Adipose tissue (tissue), 3 donors: ENCODE data around the gene ANAPC7. TPM values are rescaled to one million over a fixed set of nuclear protein-coding genes. Genes with fewer than 3 reads are reported as not detected.

Experiments used
- H3K27ac ChIP-seq: one replicate; pipeline ENCODE4 v1.5.1; 2013; ENCODE audit warnings: low read depth, low read length
- whole genome bisulfite sequencing, 3 donors: extraction: QIAGEN DNeasy Blood & Tissue Kit; methylation state at CpG; one replicate each; pipeline ENCODE4 v1.1.7; 2013; 5-methylcytosine and 5-hydroxymethylcytosine counted together
- polyA plus RNA-seq, 3 donors: library from polyadenylated mRNA; stranded (reverse); fragments of 200-250 nt; gene quantifications; one replicate each; pipeline ENCODE4 v1.2.3, GENCODE V29; 2013
- donor health status: healthy with polysubstance abuse.
- donor health status: Bipolar disorder and iron deficiency.
- donor health status: healthy.

Gene ANAPC7
- polyA plus RNA-seq, 3 donors: 12.9 to 23.0 (median 20.4) TPM

- WGBS, 3 donors: 88 to 91% (median 90%) methylated on average over 11 of the region's 11 CpGs
- H3K27ac ChIP-seq: no peak overlapping the region
These were observed 65.4 kb downstream of the ANAPC7 start for GRCh38 chr12:110337912-110338710.

- 76 to 78% (median 76%) methylated on average over 4 of the region's 4 CpGs for WGBS, 3 donors
- H3K27ac ChIP-seq: no peak overlapping the region
These were observed 67.9 kb downstream of the ANAPC7 start for GRCh38 chr12:110335481-110336045.

DNA sequence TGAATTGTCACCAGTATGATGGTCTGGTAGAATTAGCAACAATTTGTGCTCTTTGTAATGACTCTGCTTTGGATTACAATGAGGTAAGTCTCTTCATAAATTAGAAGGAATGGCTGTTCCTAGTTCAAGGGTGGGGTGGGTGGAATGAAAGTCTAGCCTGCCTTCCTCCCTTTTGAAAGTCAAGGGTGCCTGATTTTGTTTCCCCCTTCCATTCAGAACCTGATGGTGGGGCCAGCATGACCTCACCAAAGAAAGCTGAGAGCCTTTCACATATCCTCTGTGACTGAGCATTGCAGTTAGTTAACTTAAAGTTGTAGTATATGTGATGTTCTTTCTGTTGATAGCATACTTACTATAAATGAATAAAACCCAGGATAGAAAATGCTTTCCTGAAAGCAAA is 70.3 kb downstream of the ANAPC7 start:
- no peak overlapping the region for H3K27ac ChIP-seq

GRCh38 chr12:110330544-110330943 is 73.0 kb downstream of the ANAPC7 start:
- no peak overlapping the region for H3K27ac ChIP-seq

GRCh38 chr12:110330124-110330523 is 73.4 kb downstream of the ANAPC7 start:
- 68 to 79% (median 77%) methylated on average over 3 of the region's 3 CpGs for WGBS, 3 donors
- no peak overlapping the region for H3K27ac ChIP-seq

DNA sequence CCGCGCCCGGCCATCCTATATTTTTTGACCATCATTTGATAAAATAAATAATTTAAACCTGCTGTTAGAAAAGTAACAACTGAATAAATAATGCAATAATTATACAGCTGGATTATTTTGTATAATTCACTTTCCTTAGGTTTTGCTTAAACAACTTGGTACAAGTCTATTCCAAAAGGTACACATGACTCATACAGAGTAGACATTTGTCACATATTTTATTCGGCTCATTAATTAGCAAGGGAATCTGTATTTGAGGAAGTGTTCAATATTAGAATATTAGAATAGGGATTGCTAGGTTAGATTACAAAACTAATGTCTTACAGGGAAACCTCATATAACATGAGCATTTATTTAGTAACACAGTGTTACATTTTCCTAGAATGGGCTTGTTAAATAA is 73.8 kb downstream of the ANAPC7 start:
- H3K27ac ChIP-seq: no peak overlapping the region
- 89 to 95% (median 93%) methylated on average over 4 of the region's 4 CpGs for WGBS, 3 donors

Other genes starting within 250 kb of the ANAPC7 start
- 10 to 100 TPM; 29.6 to 88.1 (median 35.4) TPM for gene ATP2A2, start 122.5 kb downstream of the ANAPC7 start, polyA plus RNA-seq
- gene ARPC3, start 46.6 kb upstream of the ANAPC7 start, polyA plus RNA-seq: 100 to 1,000 TPM; 133 to 408 (median 220) TPM
- gene GPN3, start 64.5 kb upstream of the ANAPC7 start, polyA plus RNA-seq: 10 to 100 TPM; 14.3 to 36.7 (median 32.9) TPM
- gene FAM216A, start 65.1 kb upstream of the ANAPC7 start, polyA plus RNA-seq: 10 to 100 TPM in 1 of 3 donors, 1 to 10 TPM in 2; 1.8 to 14.1 (median 4.8) TPM
- gene VPS29, start 98.4 kb upstream of the ANAPC7 start, polyA plus RNA-seq: 100 to 1,000 TPM in 2 of 3 donors, 10 to 100 TPM in 1; 64.0 to 163 (median 146) TPM
- under 1 TPM; 0.09 to 0.56 (median 0.13) TPM for gene RAD9B, start 98.6 kb upstream of the ANAPC7 start, polyA plus RNA-seq
- 10 to 100 TPM in 2 of 3 donors, 1 to 10 TPM in 1; 6.9 to 21.9 (median 11.7) TPM for gene PPTC7, start 179.6 kb upstream of the ANAPC7 start, polyA plus RNA-seq
- 10 to 100 TPM in 2 of 3 donors, 1 to 10 TPM in 1; 9.5 to 14.3 (median 13.7) TPM for gene TCTN1, start 210.4 kb upstream of the ANAPC7 start, polyA plus RNA-seq